GM12872 (cell line): ENCODE measurements around the gene DOK5.

Source experiments
- TF ChIP-seq, protein P1 (sequence below): IDR thresholded peaks from 3 replicates; pipeline ENCODE4 v1.5.1; 2011; ENCODE audit warnings: low read depth, mild to moderate bottlenecking, low read length, moderate library complexity; ENCODE audit not compliant: insufficient read depth

Gene DOK5

DNA sequence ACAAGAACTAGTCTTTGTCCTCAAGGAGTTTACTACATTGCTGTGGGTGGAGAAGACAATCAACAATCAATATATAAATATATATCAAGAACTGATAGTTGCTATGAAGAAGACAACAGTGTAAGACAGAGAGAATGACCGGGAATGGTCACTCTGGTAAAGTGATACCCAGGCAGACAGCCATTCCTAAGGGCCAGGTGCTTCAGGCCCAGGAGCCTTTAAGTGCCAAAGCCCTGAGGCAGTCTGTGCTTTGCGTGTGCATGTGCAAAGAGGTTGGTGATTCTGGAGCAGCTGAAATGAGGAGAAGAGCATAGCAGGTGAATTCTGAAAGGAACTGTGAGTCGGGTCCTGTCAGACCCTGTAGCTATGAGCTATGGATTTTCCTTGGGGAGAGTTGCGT, 154.2 kb downstream of the DOK5 start:
- TF ChIP-seq, protein P1, sequence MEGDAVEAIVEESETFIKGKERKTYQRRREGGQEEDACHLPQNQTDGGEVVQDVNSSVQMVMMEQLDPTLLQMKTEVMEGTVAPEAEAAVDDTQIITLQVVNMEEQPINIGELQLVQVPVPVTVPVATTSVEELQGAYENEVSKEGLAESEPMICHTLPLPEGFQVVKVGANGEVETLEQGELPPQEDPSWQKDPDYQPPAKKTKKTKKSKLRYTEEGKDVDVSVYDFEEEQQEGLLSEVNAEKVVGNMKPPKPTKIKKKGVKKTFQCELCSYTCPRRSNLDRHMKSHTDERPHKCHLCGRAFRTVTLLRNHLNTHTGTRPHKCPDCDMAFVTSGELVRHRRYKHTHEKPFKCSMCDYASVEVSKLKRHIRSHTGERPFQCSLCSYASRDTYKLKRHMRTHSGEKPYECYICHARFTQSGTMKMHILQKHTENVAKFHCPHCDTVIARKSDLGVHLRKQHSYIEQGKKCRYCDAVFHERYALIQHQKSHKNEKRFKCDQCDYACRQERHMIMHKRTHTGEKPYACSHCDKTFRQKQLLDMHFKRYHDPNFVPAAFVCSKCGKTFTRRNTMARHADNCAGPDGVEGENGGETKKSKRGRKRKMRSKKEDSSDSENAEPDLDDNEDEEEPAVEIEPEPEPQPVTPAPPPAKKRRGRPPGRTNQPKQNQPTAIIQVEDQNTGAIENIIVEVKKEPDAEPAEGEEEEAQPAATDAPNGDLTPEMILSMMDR = no peak

DNA sequence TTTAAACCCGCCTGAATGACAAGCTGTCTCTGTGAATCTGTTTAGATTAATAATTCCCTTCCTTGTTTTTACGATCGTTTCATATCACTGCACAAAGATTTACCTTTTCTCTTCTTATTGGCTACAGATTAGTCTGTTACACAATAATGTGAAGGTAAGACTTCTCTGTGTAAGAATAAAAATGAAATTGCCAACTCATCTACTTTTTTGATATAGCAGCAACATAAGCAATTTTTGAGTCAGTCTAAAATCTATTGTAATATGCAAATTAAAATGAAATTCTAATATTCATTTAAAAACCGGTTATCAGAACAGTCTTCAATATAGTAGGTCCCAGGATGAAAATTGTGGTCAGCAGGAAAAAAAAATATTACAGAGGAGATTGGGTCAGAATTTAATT, 155.2 kb downstream of the DOK5 start:
- TF ChIP-seq, protein P1 = no peak

DNA sequence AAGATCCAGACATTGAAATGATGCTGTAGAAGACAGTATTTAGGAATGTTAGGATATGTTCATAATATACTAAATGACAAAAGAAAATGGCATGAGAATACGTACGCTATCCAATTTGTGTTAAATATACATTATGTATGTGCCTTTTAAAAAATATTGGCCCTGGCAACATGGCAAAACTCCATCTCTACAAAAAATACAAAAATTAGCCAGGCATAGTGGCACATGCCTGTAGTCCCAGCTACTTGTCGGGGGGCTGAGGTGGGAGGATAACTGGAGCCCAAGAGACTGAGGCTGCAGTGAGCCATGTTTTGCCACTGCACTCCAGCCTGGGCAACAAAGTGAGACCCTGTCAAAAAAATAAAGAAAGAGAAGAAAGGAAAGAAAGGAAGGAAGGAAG, 155.7 kb downstream of the DOK5 start:
- TF ChIP-seq, protein P1 = no peak

DNA sequence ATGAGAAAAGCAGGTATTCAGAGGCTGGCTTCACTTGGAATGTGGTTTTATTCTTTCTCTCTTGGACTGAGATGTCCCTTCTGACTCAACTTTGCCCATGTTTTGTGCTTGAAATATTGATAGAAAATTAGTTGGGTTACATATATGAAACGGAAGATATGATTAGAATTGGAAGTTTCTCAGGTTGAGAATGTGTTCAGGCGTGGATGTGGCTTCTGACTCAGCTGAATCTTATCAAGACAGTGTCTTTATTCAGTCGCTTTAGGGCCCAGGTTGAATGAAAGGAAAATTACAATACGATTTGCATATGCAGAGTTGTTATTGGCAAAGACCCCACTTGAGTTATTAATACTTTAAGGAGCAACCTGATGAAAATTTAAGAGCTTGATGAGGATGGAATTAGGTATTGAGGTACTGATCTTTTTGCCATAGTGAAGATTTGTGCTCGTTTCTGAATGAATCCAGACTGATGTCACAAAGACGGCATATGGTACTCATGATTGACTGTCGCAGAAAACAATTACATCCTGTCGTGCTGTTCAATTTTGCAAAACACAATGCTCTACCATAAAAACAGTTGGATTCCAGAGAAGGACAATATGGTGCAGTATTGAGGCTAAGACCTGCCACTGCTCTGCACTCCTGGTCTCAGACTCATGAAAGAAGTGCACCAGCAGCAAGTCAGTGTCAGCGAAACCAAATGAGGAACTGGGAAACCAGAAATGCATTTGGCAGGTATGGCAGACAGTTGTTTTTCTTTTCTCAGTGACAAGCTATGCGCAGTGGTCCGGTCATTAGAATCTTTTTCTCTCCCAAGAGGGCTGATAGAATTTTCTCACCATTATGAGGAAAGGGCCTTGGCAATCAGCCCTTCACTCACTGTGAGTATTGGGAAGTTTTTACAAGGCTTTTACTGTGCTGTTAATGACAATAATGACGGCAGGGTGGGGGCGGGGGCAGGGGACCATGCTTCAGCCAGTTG, 158.3 kb downstream of the DOK5 start:
- TF ChIP-seq, protein P1 = no peak

DNA sequence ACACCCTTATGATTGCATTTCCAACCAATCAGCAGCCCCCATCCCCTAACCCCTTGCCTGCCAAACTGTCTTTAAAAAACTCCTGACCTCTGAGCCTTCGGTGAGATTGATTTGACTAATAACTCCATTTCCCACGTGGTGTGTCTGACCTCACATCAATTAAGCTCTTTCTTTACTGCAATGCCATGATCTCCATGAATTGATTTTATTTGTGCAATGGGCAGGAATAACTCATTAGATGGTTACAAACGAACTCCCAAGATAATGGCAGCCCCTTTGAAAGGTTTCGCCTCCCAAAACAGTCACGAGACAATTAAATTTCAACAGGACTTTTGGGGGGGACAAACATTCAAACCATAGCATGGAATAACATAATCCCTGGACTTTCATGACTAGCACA, 161.2 kb downstream of the DOK5 start:
- TF ChIP-seq, protein P1 = no peak

DNA sequence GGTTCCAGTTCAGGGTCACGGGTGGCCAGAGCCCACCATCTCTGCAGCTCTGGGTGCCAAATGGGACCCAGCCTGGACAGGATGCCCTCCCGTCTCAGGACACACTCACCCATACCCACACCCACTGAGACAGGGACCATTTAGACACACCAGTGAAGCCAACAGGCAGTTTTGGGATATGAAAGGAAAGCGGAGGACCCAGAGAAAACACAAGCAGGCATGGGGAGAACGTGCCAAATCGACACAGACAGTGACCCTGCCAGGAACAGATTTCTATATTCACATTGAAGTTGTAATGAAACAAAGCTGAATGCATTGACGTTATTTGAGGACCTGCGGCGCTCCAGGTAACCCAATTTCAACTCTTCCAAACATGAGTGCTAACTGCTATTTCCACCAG, 164.5 kb downstream of the DOK5 start:
- TF ChIP-seq, protein P1 = no peak

DNA sequence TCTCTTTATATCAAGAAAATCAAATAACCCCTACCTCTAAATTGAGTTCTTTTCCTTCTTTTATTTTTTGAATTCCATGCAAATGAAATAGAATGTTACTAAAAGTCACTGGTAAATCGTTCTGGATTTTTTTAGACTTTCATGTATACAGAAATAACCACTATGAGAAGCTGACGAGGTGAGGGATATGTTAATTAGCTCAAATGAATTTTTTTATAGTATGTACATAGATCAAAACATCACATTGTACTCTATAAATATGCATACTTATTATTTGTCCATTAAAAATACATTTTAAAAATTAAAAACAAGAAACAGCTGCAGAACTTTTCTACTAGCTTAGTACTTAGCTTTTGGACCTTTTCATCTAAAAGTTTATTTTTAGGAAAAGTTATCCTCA, 165.4 kb downstream of the DOK5 start:
- TF ChIP-seq, protein P1 = no peak
